CD1c-positive myeloid dendritic cell (primary cell): ENCODE results near the gene MED14.

Experiments
- DNase-seq: peaks from one replicate; pipeline ENCODE4 v3.0.0-alpha.2; 2016; ENCODE audit errors: extremely low spot score

The MED14 gene

GRCh38 chrX:40603446-40603845 is 131.9 kb downstream of the MED14 start:
- DNase-seq = no peak
